ENCODE results near the gene GTPBP8. TPM values are rescaled to one million over a fixed set of nuclear protein-coding genes. Genes with fewer than 3 reads are reported as not detected.

GTPBP8 gene
- total and polyA plus RNA-seq, 2 of the 13 experiments (the other 11 are each of a cell fraction or from before 2014, with no cell fraction given) = 12.5 to 16.7 TPM

- peak; percentile 68 for TF ChIP-seq RXRA (CRISPR knock-in tag; IDR thresholded peaks at IDR 0.05)
- peak; percentile 91; the same call in 1 of the 2 replicates for TF ChIP-seq ZNF670 (CRISPR knock-in tag; IDR thresholded peaks at IDR 0.05; ENCODE audit: borderline replicate concordance)
- no peak for TF ChIP-seq TERF1 (CRISPR knock-in tag; IDR thresholded peaks at IDR 0.05)
- TF ChIP-seq JARID2 (CRISPR knock-in tag; IDR thresholded peaks at IDR 0.05; ENCODE audit: insufficient replicate concordance) = no peak
- no peak for TF ChIP-seq GPBP1L1 (CRISPR knock-in tag; IDR thresholded peaks at IDR 0.05)
- TF ChIP-seq ZNF737 (CRISPR knock-in tag; IDR thresholded peaks at IDR 0.05; ENCODE audit: borderline replicate concordance) = no peak
- TF ChIP-seq TCF12 (IDR thresholded peaks at IDR 0.05) = no peak
- TF ChIP-seq TCF12 (CRISPR knock-in tag; IDR thresholded peaks at IDR 0.05) = 0 out of 2 replicates have a peak, but pooled peaks have one; percentile 45
- no peak for TF ChIP-seq RBAK (CRISPR knock-in tag; IDR thresholded peaks at IDR 0.05)
- TF ChIP-seq NFIC (IDR thresholded peaks at IDR 0.05; ENCODE audit: low read length) = no peak
- TF ChIP-seq ZNF253 (CRISPR knock-in tag; IDR thresholded peaks at IDR 0.05; ENCODE audit: borderline replicate concordance) = no peak; the same call in 1 of the 2 replicates
- TF ChIP-seq GTF3A (CRISPR knock-in tag; conservative IDR thresholded peaks at IDR 0.05) = no peak
- no peak for TF ChIP-seq AKNA (CRISPR knock-in tag; IDR thresholded peaks at IDR 0.05; ENCODE audit: borderline replicate concordance)
- TF ChIP-seq CCAR2 (optimal IDR thresholded peaks at IDR 0.05; ENCODE audit: low read depth, low read length) = no peak
- 0 out of 2 replicates have a peak, but pooled peaks have one; percentile 60 for TF ChIP-seq SMYD3 (CRISPR knock-in tag; IDR thresholded peaks at IDR 0.05)
Observed at GRCh38 chr3:113019182-113020137, 28.7 kb downstream of the GTPBP8 start (continued).
